Caco-2 (cell line): ENCODE results near the gene GDF7. TPM values are rescaled to one million over a fixed set of nuclear protein-coding genes. Genes with fewer than 3 reads are reported as not detected.
"Not testable (repeated sequence)": the region's sequence is repeated elsewhere in the genome, so short reads cannot be mapped to it uniquely, and the experiment has no call there.

Experiments used
- BruUV-seq: library from RNA; stranded (reverse); fragments of 400-500 nt; replicated peaks from 2 replicates; lab custom pipeline; 2021; lab: Mats Ljungman, UMichigan
- CTCF ChIA-PET: fragments of 300-600 bp; sonication (Branson Sonifier 250); formaldehyde crosslinking; loops from one replicate; lab custom pipeline; 2022; ENCODE audit warnings: antibody characterized with exemption; lab: Charles Lee
- POLR2A ChIA-PET: fragments of 300-600 bp; sonication (Branson Sonifier 250); formaldehyde crosslinking; loops from one replicate; lab custom pipeline; 2022; ENCODE audit warnings: antibody characterized with exemption; lab: Charles Lee
- DNase-seq, 2 experiments: peaks; one replicate each; pipeline versions ENCODE4 v3.0.0 to v3.0.0-alpha.2; 2020 to 2022
- H3K27me3 ChIP-seq: replicated peaks from 2 replicates; pipeline ENCODE4 v1.6.0; 2011; ENCODE audit warnings: low read length; ENCODE audit not compliant: control insufficient read depth, insufficient read depth
- H3K36me3 ChIP-seq: 2 replicates; pipeline ENCODE4 v1.5.1; 2011; ENCODE audit warnings: low read length; ENCODE audit not compliant: control insufficient read depth, insufficient read depth
- H3K4me1 ChIP-seq: fragments of 250-450 bp; sonication (Bioruptor Pico); 2 replicates; pipeline ENCODE4 v1.5.1; 2020; ENCODE audit warnings: mild to moderate bottlenecking
- H3K4me3 ChIP-seq: 2 replicates; pipeline ENCODE4 v1.5.1; 2011; ENCODE audit warnings: low read depth, mild to moderate bottlenecking, control low read depth, low read length
- H3K9me3 ChIP-seq: fragments of 250-450 bp; sonication (Bioruptor Pico); 2 replicates; pipeline ENCODE4 v1.5.1; 2020; ENCODE audit warnings: mild to moderate bottlenecking, moderate library complexity
- H3K27ac Mint-ChIP-seq: one replicate; pipeline ENCODE4 v1.8.0; 2022; ENCODE audit warnings: mixed read lengths; ENCODE audit not compliant: unreplicated experiment
- H3K27me3 Mint-ChIP-seq: one replicate; pipeline ENCODE4 v1.8.0; 2022; ENCODE audit warnings: mixed read lengths; ENCODE audit not compliant: insufficient read depth, unreplicated experiment
- H3K36me3 Mint-ChIP-seq: one replicate; pipeline ENCODE4 v1.8.0; 2022; ENCODE audit warnings: mild to moderate bottlenecking, mixed read lengths; ENCODE audit not compliant: insufficient read depth, unreplicated experiment
- H3K4me1 Mint-ChIP-seq: one replicate; pipeline ENCODE4 v1.8.0; 2022; ENCODE audit warnings: low read depth, mixed read lengths; ENCODE audit not compliant: unreplicated experiment
- H3K4me3 Mint-ChIP-seq: one replicate; pipeline ENCODE4 v1.8.0; 2022; ENCODE audit warnings: mild to moderate bottlenecking, moderate library complexity, mixed read lengths; ENCODE audit not compliant: unreplicated experiment
- H3K9me3 Mint-ChIP-seq: one replicate; pipeline ENCODE4 v1.8.0; 2022; ENCODE audit warnings: mixed read lengths; ENCODE audit not compliant: unreplicated experiment
- intact Hi-C: fragments of 100-400 bp; cut with micrococcal nuclease; formaldehyde crosslinking; loops from one replicate; pipeline ENCODE4 v1.10.0; 2022; ENCODE audit not compliant: unreplicated experiment
- total RNA-seq: library from RNA; stranded (reverse); gene quantifications from 2 replicates; pipeline ENCODE4 v1.2.3, GENCODE V29; 2022
- TF ChIP-seq, protein P1 (sequence below), 2 experiments: fragments of 200-600 bp in 1 of 2; IDR thresholded peaks; 1 replicate in 1 of 2; 2 replicates in 1 of 2; pipeline versions ENCODE4 v1.5.1 to v1.8.0; 2011 to 2022; ENCODE audit warnings: antibody characterized with exemption in 1 of 2, control low read depth in 1 of 2, inconsistent platforms in 1 of 2, low read depth in 1 of 2, low read length in 1 of 2, mild to moderate bottlenecking in 1 of 2, moderate library complexity in 1 of 2; ENCODE audit not compliant: insufficient read depth in 1 of 2, severe bottlenecking in 1 of 2, unreplicated experiment in 1 of 2

GDF7 gene
- total RNA-seq, 1 experiment from 2014 or later = 1.7 TPM

DNA sequence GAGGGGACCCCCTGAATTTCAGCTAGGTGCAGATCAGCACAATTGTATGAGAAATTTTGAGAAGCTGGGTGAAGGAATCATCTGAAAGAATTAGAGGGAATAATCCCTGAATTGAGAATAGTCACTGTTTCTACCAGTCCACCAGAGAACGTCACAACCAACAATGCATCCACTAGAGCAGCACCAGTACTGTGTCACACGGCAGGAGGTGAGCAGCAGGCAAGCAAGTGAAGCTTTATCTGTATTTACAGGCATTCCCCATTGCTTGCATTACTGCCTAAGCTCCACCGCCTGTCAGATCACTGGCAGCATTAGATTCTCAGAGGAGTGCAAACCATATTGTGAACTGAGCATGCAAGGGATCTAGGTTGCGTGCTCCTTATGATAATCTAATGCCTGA, 40.7 kb downstream of the GDF7 start:
- H3K9me3 Mint-ChIP-seq = peaks cover 5% of the 10 kb centered on the region
- no TSS peak for BruUV-seq

DNA sequence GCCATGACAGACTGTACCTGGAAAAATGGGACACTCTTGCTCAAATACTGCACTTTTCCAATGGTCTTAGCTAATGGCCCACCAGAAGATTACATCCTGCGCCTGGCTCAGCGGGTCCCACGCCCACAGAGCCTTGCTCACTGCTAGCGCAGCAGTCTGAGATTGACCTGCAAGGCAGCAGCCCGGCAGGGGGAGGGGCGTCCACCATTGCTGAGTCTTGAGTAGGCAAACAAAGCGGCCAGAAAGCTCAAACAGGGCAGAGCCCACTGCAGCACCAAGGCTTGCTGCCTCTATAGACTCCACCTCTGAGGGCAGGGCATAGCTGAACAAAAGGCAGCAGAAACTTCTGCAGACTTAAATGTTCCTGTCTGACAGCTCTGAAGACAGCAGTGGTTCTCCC, 44.7 kb downstream of the GDF7 start:
- H3K4me3 Mint-ChIP-seq, H3K9me3 ChIP-seq, H3K27me3 ChIP-seq, H3K4me1 ChIP-seq, H3K4me3 ChIP-seq, H3K27ac Mint-ChIP-seq, CTCF ChIA-PET, BruUV-seq, DNase-seq, H3K27me3 Mint-ChIP-seq, intact Hi-C loops, POLR2A ChIA-PET, H3K36me3 ChIP-seq: not testable (repeated sequence)
- peaks cover 16% of the 10 kb centered on the region for H3K4me1 Mint-ChIP-seq
- H3K36me3 Mint-ChIP-seq = peaks cover 17% of the 10 kb centered on the region
- H3K9me3 Mint-ChIP-seq = peaks cover 19% of the 10 kb centered on the region

More for the DNA sequence above, 40.7 kb downstream of the GDF7 start:
- no peaks in the 10 kb centered on the region for H3K27me3 ChIP-seq
- no peaks in the 10 kb centered on the region for H3K9me3 ChIP-seq
- POLR2A ChIA-PET = no interaction called here
- H3K4me3 ChIP-seq = no peak overlapping the region
- H3K4me1 ChIP-seq = peaks cover 6% of the 10 kb centered on the region; the same call in 1 of the 2 replicates
- TF ChIP-seq, protein P1, sequence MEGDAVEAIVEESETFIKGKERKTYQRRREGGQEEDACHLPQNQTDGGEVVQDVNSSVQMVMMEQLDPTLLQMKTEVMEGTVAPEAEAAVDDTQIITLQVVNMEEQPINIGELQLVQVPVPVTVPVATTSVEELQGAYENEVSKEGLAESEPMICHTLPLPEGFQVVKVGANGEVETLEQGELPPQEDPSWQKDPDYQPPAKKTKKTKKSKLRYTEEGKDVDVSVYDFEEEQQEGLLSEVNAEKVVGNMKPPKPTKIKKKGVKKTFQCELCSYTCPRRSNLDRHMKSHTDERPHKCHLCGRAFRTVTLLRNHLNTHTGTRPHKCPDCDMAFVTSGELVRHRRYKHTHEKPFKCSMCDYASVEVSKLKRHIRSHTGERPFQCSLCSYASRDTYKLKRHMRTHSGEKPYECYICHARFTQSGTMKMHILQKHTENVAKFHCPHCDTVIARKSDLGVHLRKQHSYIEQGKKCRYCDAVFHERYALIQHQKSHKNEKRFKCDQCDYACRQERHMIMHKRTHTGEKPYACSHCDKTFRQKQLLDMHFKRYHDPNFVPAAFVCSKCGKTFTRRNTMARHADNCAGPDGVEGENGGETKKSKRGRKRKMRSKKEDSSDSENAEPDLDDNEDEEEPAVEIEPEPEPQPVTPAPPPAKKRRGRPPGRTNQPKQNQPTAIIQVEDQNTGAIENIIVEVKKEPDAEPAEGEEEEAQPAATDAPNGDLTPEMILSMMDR (IDR thresholded peaks at IDR 0.05; ENCODE audit: insufficient read depth in 1 of 2, low read depth in 1 of 2, low read length in 1 of 2, severe bottlenecking in 1 of 2, unreplicated experiment in 1 of 2) = no peak
- Mint-ChIP-seq H3K4me3 (no peak overlapping the region), H3K4me1 (peaks cover 11% of the 10 kb centered on the region), H3K36me3 (peaks cover 12% of the 10 kb centered on the region), H3K27ac (no peak overlapping the region), H3K27me3 (no peaks in the 10 kb centered on the region)
- CTCF ChIA-PET = interaction anchor here (0.9 kb wide), 1 partner anchor 56 kb away, joined by 3 read pairs; no protein-coding TSS in a partner anchor
- no peaks in the 10 kb centered on the region for H3K36me3 ChIP-seq
- no peak for DNase-seq
- intact Hi-C loops = no loop called here

DNA sequence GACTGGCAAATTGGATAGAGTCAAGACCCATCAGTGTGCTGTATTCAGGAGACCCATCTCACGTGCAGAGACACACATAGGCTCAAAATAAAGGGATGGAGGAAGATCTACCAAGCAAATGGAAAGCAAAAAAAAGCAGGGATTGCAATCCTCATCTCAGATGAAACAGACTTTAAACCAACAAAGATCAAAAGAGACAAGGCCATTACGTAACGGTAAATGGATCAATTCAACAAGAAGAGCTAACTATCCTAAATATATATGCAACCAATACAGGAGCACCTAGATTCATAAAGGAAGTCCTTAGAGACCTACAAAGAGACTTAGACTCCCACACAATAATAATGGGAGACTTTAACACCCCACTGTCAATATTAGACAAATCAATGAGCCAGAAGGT, 46.6 kb downstream of the GDF7 start:
- H3K4me1 Mint-ChIP-seq, H3K4me1 ChIP-seq, H3K36me3 ChIP-seq, H3K4me3 ChIP-seq, H3K4me3 Mint-ChIP-seq, H3K27ac Mint-ChIP-seq, BruUV-seq, intact Hi-C loops, DNase-seq, POLR2A ChIA-PET, CTCF ChIA-PET, H3K9me3 ChIP-seq, H3K27me3 Mint-ChIP-seq, H3K27me3 ChIP-seq: not testable (repeated sequence)
- peaks cover 17% of the 10 kb centered on the region for H3K36me3 Mint-ChIP-seq
- H3K9me3 Mint-ChIP-seq = peaks cover 19% of the 10 kb centered on the region

DNA sequence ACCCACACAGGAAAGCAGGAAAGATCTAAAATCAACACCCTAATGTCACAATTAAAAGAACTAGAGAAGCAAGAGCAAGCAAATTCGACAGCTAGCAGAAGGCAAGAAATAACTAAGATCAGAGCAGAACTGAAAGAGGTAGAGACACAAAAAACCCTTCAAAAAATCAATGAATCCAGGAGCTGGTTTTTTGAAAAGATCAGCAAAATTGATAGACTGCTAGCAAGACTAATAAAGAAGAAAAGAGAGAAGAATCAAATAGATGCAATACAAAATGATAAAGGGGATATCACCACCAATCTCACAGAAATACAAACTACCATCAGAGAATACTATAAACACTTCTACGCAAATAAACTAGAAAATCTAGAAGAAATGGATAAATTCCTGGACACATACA, 47.5 kb downstream of the GDF7 start:
- peaks cover 17% of the 10 kb centered on the region for H3K36me3 Mint-ChIP-seq
- H3K27me3 Mint-ChIP-seq, H3K36me3 ChIP-seq, H3K4me1 Mint-ChIP-seq, intact Hi-C loops, H3K27me3 ChIP-seq, CTCF ChIA-PET, BruUV-seq, H3K4me3 Mint-ChIP-seq, DNase-seq, H3K27ac Mint-ChIP-seq, POLR2A ChIA-PET, H3K4me3 ChIP-seq, H3K9me3 ChIP-seq, H3K4me1 ChIP-seq: not testable (repeated sequence)
- peaks cover 19% of the 10 kb centered on the region for H3K9me3 Mint-ChIP-seq

DNA sequence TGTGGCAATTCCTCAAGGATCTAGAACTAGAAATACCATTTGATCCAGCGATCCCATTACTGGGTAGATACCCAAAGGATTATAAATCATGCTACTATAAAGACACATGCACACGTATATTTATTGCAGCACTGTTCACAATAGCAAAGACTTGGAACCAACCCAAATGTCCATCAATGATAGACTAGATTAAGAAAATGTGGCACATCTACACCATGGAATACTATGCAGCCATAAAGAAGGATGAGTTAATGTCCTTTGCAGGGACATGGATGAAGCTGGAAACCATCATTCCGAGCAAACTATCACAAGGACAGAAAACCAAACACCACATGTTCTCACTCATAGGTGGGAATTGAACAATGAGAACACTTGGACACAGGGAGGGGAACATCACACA, 49.2 kb downstream of the GDF7 start:
- H3K9me3 Mint-ChIP-seq = peaks cover 19% of the 10 kb centered on the region
- H3K27me3 ChIP-seq, intact Hi-C loops, H3K4me3 Mint-ChIP-seq, H3K27ac Mint-ChIP-seq, BruUV-seq, DNase-seq, CTCF ChIA-PET, H3K27me3 Mint-ChIP-seq, H3K9me3 ChIP-seq, H3K36me3 ChIP-seq, POLR2A ChIA-PET, H3K4me3 ChIP-seq, H3K4me1 ChIP-seq, H3K4me1 Mint-ChIP-seq: not testable (repeated sequence)
- peaks cover 18% of the 10 kb centered on the region for H3K36me3 Mint-ChIP-seq
